Astrocyte of the spinal cord (primary cell): ENCODE results near the gene CCDC187.
A peak's percentile ranks its signal among the peaks of the same experiment; 100 is the strongest.

ENCODE experiments used
- DNase-seq: peaks from one replicate; pipeline ENCODE4 v3.0.0; 2011; ENCODE audit warnings: low read depth, low spot score
- H3K4me3 ChIP-seq: 2 replicates; pipeline ENCODE4 v1.5.1; 2011; ENCODE audit warnings: low read depth, mild to moderate bottlenecking, low read length, moderate library complexity
- CTCF ChIP-seq: IDR thresholded peaks from 2 replicates; pipeline ENCODE4 v1.5.1; 2012; ENCODE audit warnings: low read depth, mild to moderate bottlenecking, low read length, inconsistent platforms
- in situ Hi-C: cut with HindIII; loops from 2 replicates; pipeline ENCODE4 v1.10.0; 2017; ENCODE audit warnings: low sequenced_read_pairs

Gene CCDC187

DNA sequence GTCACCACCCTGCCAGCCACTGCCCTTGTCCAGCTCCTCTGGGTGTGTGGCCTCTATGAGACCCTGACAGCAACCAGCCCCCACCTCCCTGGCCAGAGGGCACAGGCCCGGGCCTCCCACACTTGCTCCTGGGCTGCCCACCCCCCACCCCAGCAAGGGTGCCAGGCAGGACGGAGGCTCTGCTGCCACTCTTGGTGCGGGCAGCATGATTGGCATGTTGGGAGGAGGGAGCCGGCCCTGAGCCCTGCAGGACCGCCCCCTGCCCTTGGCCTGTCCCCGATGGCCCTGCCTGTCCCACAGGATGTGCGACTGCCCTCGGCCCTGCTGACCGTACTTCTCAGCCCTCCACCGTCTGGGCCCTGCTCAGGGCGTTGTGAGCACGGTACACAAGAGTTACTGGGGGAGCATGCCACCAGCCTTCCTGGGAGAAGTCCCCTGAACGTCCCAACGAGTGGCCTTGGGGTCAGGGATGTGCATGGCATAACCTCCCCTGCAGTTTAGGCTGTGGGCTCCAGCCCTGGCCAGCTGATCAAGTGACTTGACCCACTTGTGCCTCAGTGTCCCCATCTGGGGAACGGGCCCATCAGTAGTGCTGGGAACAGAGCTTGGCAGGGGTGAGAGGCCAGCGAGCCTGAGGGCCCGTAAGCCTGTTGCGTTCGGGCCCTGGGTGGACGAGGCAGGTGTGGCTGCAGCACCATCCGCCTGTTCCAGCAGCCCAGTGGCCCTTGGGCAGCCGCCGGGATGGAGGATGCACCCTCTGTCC, 39.4 kb upstream of the CCDC187 start:
- H3K4me3 ChIP-seq, result no peak overlapping the region
- DNase-seq, result no peak
- in situ Hi-C loops, result no loop called here
- TF ChIP-seq CTCF, result no peak

GRCh38 chr9:136342181-136343120, 38.6 kb upstream of the CCDC187 start:
- peak; percentile 71 for DNase-seq
- in situ Hi-C loops, result no loop called here
- no peak for TF ChIP-seq CTCF
- no peak overlapping the region for H3K4me3 ChIP-seq

GRCh38 chr9:136341769-136342168, 37.9 kb upstream of the CCDC187 start:
- in situ Hi-C loops, result no loop called here
- TF ChIP-seq CTCF, result no peak
- no peak overlapping the region for H3K4me3 ChIP-seq
- no peak for DNase-seq

DNA sequence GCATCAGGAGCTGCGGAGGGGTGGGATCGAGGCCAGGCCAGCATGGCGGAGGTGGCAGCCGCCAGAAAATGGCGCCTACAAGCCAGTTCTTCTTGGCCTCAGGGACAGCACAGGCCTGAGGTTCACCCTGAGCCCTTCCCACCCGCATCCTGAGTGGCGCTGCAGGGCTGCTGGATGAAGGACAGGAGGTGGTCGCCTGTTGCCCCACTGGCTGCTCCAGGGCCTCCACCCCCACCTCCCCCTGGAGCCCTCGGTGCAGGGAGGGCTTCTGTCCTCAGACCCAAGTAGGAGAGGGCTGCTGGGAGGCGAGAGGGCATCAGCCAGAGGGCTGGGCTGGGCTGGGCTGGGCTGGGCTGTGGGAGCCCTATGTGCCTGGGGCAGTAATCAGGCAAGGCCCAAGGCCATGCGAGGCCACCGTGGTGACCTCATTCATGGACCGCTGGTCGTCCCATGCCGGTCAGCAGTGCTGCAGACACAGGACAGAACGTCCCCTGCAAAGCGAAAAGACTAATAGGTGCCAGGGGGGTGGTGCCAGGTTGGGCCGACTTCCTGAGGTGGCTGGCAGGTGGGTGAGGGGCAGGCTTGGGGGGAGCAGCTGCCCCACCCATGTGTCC, 37.3 kb upstream of the CCDC187 start:
- in situ Hi-C loops, result no loop called here
- DNase-seq, result no peak
- no peak for TF ChIP-seq CTCF
- H3K4me3 ChIP-seq, result no peak overlapping the region

DNA sequence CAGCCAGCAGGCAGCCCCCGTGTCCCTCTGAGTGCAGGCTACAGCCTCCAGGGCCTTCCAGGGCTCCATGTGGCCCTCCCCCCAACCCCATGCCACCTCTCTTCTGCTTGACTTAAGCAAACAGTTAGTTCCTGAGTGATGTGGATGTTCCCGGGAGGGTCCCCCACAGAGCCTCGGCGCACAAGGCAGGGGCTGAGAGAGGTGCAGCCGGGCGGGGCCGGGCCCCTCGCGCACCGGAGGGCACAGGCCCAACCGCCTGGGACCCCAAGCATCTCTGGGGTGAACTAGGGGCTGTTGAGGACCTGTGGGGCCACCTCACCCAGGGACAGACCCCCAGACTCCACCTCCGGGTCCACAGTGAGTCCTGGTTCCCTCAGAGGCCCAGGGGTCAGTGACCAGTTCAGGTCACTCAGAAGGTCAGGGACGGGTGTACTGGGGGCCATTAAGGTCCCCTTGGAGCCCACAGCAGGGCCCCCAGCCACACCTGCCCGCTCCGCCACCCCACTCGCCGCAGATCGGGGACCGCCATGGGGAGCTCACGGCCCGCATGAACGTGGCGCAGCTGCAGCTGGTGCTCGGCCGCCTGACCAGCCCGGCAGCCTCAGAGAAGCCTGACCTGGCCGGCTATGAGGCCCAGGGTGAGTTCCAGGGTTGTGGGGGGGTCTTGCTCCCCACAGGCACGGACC, 36.6 kb upstream of the CCDC187 start:
- in situ Hi-C loops, result no loop called here
- no peak overlapping the region for H3K4me3 ChIP-seq
- DNase-seq, result no peak
- TF ChIP-seq CTCF, result no peak

DNA sequence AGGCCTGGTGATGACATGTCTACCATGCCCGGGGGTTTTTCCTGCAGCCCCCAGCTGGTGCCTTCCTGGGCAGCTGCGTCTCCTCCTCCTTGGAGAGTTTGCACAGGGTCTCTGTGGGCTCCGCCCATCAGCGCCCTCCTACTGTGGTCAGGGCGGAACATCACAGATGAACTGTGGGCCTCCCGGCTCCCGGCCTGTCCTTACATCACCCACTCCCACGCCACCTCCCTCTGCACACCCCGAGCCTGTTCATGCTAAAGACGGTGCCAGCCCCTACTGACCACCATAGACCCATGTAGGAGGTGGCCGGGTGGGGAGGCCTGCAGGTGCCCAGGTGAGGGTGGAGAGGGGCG, 36.0 kb upstream of the CCDC187 start:
- H3K4me3 ChIP-seq, result no peak overlapping the region
- no peak for DNase-seq
- no peak for TF ChIP-seq CTCF
- in situ Hi-C loops, result no loop called here
